Measurements from ENCODE around the gene C16orf74. TPM values are rescaled to one million over a fixed set of nuclear protein-coding genes. Genes with fewer than 3 reads are reported as not detected.

Gene C16orf74
- total and polyA plus RNA-seq, 10 donors, result 12.1 to 107 (median 19.3) TPM

DNA sequence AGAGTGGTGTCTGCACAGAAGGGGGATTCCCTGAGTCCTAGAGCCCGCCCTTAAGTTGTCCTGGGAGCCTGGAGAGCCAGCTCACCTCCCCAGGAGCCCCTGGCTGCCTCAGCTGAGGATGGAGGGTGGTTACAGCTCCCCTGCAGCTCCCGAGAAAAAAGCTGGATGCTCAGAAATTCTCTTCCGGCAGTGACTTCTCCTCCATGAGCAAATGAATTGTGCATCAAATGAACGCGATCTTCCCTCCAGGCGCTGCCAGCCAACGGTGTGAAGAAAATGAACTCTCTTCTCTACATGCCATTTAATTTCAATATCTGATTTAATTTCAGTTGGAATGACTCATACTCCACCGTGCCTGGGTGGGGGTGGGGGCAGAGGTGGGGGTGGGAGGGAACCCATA is 14.3 kb upstream of the C16orf74 start:
- Histone ChIP-seq H3K4me3 (no peak overlapping the region), H3K9me3 (no peaks in the 10 kb centered on the region), H3K27me3 (replicated peaks in 1 of 7) (peaks cover 0 to 6% (median 0%) of the 10 kb centered on the region in 7 donors), H3K36me3 (peaks cover 0 to 7% (median 0%) of the 10 kb centered on the region in 6 donors), H3K27ac (no peak overlapping the region), H3K4me1 (peaks cover 5 to 30% (median 12%) of the 10 kb centered on the region in 6 donors)
- intact Hi-C loops (cut with DNase I; ENCODE audit: low total_unique reads), result no loop called here
- 65 to 75% (median 71%) methylated on average over 8 of the region's 8 CpGs for WGBS, 5 donors
- no peak for DNase-seq
- TF ChIP-seq, protein P1, sequence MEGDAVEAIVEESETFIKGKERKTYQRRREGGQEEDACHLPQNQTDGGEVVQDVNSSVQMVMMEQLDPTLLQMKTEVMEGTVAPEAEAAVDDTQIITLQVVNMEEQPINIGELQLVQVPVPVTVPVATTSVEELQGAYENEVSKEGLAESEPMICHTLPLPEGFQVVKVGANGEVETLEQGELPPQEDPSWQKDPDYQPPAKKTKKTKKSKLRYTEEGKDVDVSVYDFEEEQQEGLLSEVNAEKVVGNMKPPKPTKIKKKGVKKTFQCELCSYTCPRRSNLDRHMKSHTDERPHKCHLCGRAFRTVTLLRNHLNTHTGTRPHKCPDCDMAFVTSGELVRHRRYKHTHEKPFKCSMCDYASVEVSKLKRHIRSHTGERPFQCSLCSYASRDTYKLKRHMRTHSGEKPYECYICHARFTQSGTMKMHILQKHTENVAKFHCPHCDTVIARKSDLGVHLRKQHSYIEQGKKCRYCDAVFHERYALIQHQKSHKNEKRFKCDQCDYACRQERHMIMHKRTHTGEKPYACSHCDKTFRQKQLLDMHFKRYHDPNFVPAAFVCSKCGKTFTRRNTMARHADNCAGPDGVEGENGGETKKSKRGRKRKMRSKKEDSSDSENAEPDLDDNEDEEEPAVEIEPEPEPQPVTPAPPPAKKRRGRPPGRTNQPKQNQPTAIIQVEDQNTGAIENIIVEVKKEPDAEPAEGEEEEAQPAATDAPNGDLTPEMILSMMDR (IDR thresholded peaks at IDR 0.05 in 8 of 11, conservative IDR thresholded peaks at IDR 0.05 in 3 of 11), result no peak
- TF ChIP-seq POLR2A (IDR thresholded peaks at IDR 0.05), result no peak

DNA sequence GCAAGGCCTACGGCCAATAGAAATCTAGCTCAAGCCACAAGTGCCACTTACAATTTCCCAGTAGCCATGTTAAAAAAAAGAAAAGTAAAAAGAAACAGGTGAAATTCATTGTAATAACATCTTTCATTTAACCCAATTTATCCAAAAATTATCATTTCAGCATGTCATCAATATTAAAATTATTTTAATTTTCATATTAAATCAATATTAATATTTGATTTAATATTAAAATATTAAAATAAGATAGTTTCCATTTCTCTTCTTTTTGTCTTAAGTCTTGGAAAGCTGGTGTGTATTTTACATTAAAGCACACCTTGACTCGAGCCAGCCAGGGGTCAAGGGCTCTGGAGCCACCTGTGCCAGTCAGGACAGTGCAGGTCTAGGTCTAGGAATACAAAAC is 12.7 kb upstream of the C16orf74 start:
- Histone ChIP-seq H3K27me3 (replicated peaks in 1 of 7) (peaks cover 0 to 20% (median 0%) of the 10 kb centered on the region in 7 donors), H3K36me3 (peaks cover 0 to 7% (median 0%) of the 10 kb centered on the region in 6 donors), H3K9me3 (no peaks in the 10 kb centered on the region), H3K27ac (no peak overlapping the region), H3K4me1 (peaks cover 5 to 46% (median 24%) of the 10 kb centered on the region in 6 donors), H3K4me3 (no peak overlapping the region)
- no peak for TF ChIP-seq POLR2AphosphoS5 (IDR thresholded peaks at IDR 0.05)
- TF ChIP-seq, protein P1 (IDR thresholded peaks at IDR 0.05 in 8 of 11, conservative IDR thresholded peaks at IDR 0.05 in 3 of 11), result no peak
- no peak for TF ChIP-seq POLR2A (IDR thresholded peaks at IDR 0.05)
- intact Hi-C loops (cut with DNase I; ENCODE audit: low total_unique reads), result no loop called here
- WGBS, 5 donors, result 79 to 96% (median 89%) methylated on average over 2 of the region's 2 CpGs
- DNase-seq, result no peak

DNA sequence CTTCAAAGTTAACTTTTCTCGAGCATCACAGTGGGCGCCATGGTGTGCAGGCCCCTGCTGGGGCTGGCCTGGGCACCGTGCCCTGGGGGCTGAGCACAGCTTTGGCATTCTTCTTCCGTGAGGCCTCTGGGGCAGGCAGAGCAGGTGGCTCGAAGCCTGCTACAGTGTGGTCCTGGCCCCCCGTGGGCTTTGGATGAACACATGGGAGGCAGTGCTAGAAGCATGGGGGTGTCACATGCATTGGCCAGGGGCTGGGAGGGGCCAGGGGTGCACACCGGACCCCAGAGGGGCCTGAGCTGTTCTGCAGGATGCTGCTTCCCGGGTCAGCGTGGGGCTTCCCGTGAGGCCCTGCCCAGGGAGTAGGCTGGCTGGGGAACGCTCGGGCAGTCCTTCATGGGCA is 12.1 kb upstream of the C16orf74 start:
- DNase-seq, result peak; percentile 75
- intact Hi-C loops (cut with DNase I; ENCODE audit: low total_unique reads), result no loop called here
- WGBS, 5 donors, result 84 to 90% (median 88%) methylated on average over 5 to 12 of the region's 12 CpGs

DNA sequence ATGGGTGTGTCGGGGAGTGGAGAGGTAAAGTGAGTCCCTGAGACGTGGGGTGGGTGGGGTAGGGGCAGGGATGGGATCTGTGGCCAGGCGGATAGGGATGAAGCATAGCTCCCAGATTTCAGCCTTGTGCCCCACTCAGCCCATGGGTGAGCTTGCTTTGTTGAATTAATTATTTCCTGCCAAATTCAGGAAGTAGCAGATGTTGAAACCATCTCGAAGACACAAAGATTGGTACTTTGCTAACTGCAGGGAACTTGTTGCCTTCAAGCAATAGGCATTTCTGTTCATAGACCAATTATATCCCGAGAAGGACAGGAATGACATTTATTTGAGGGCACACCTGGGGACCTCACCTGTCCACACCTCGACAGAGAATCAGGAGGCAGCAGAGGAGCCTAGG is 11.0 kb upstream of the C16orf74 start:
- no peak overlapping the region for H3K4me3 ChIP-seq
- TF ChIP-seq, protein P1 (IDR thresholded peaks at IDR 0.05 in 8 of 11, conservative IDR thresholded peaks at IDR 0.05 in 3 of 11), result no peak
- no peak for TF ChIP-seq POLR2A (IDR thresholded peaks at IDR 0.05)
- no peak for TF ChIP-seq POLR2AphosphoS5 (IDR thresholded peaks at IDR 0.05)
- 35 to 51% (median 42%) methylated on average over 6 of the region's 6 CpGs for WGBS, 5 donors
- H3K9me3 ChIP-seq, result no peaks in the 10 kb centered on the region
- intact Hi-C loops (cut with DNase I; ENCODE audit: low total_unique reads), result no loop called here
- H3K36me3 ChIP-seq, result no peaks in the 10 kb centered on the region
- H3K4me1 ChIP-seq, result peaks cover 5 to 62% (median 36%) of the 10 kb centered on the region in 6 donors
- H3K27me3 ChIP-seq (replicated peaks in 1 of 7), result peaks cover 0 to 20% (median 0%) of the 10 kb centered on the region in 7 donors
- no peak for DNase-seq
- peak overlapping the region in 3 of 8 donors; percentile 49 to 67 (median 63) for H3K27ac ChIP-seq

More for the DNA sequence above, 12.1 kb upstream of the C16orf74 start:
- Histone ChIP-seq H3K4me1 (peaks cover 5 to 52% (median 29%) of the 10 kb centered on the region in 6 donors), H3K27me3 (replicated peaks in 1 of 7) (peaks cover 0 to 20% (median 0%) of the 10 kb centered on the region in 7 donors), H3K36me3 (peaks cover 0 to under 1% (median 0%) of the 10 kb centered on the region in 6 donors), H3K9me3 (no peaks in the 10 kb centered on the region), H3K27ac (no peak overlapping the region), H3K4me3 (no peak overlapping the region)
- no peak for TF ChIP-seq POLR2AphosphoS5 (IDR thresholded peaks at IDR 0.05)
- TF ChIP-seq, protein P1 (IDR thresholded peaks at IDR 0.05 in 8 of 11, conservative IDR thresholded peaks at IDR 0.05 in 3 of 11), result no peak
- TF ChIP-seq POLR2A (IDR thresholded peaks at IDR 0.05), result no peak
